Activated gamma-delta T cell treated with anti-CD3 and anti-CD28 coated beads, Interleukin-2, amount 50 U/mL, for 16 hours (primary cell): ENCODE data around the gene PCCA.
"Not testable (repeated sequence)": the region's sequence is repeated elsewhere in the genome, so short reads cannot be mapped to it uniquely, and the experiment has no call there.

Experiments used
- DNase-seq: peaks from one replicate; pipeline ENCODE4 v3.0.0-alpha.2; 2020; ENCODE audit warnings: low read depth

The PCCA gene

DNA sequence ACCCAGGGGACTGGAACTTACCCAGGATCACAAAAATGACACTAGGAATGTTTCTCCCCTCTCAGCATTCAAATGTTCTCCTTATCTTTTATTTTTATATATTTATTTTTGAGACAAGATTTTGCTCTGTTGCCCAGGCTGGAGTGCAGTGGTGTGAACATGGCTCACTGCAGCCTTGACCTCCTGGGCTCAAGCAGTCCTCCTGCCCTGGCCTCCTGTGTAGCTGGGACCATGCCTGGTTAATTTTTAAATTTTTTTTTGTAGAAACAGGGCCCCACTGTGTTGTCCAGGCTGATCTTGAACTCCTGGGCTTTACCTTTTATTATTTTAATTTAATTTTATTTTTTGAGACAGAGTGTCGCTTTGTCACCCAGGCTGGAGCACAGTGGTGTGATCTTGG lies 108.2 kb downstream of the PCCA start:
- no peak for DNase-seq

DNA sequence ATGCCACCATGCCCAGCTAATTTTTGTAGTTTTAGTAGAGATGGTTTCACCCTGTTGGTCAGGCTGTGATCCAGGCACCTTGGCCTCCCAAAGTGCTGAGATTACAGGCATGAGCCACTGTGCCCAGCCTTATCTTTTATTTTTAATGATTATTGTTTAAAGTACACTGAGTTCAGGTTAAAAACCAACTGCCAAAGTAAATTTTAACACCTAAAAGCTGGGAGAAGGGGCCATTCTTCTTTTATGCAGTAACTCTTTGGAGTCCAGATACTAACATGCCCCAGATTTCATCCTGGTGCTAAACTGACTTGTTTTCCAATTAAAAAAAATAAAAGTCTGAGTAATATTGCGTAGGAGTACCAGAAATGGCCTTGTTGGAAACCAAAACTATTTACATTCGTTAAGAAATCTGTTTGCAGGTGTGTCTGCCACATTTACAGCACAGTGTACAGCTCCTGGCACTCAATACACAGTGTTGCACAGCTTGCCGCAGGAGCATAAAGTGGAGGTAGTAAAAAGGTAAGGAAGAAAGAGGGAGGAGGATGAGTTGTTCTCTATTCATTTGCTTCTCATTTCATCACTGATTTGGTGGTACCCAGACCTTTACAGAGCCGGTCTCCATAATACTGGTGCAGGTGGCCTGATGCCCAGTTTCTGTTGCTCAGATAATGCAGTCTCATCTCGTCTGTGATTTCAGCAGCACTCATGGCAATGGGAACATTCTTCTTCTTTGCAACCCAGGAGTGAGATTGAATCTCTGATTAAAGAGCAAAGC lies 108.9 kb downstream of the PCCA start:
- DNase-seq = no peak

DNA sequence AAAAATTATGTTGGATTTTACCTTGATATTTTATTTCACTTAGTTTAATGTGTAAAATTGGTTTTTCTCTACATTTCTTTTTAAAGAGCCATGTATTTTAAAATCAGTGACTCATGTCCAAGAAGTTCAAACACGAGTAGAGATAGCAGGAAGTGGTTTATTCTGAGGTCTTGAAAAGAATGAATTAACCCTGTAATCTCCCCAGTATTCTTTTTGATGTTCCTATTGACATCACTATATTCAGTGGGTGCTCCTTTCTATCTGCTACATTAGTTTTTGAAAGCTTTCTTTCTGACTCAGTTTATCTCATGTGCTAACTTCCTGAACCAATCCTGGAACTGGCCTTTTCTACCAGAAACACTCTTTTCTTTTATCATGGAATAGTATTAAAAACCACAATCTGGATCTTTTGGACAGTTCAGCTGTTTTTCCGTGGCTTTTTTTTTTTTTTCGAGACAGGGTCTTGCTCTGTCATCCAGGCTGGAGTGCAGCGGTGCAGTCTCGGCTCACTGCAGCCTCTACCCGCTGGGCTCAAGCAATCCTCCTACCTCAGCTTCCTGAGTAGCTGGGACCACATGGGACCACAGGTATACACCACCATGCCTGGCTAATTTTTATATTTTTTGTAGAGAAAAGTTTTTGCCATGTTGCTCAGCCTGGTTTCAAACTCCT lies 114.9 kb downstream of the PCCA start:
- no peak for DNase-seq

- no peak for DNase-seq
These were observed 119.1 kb downstream of the PCCA start for GRCh38 chr13:100208002-100208401.

DNA sequence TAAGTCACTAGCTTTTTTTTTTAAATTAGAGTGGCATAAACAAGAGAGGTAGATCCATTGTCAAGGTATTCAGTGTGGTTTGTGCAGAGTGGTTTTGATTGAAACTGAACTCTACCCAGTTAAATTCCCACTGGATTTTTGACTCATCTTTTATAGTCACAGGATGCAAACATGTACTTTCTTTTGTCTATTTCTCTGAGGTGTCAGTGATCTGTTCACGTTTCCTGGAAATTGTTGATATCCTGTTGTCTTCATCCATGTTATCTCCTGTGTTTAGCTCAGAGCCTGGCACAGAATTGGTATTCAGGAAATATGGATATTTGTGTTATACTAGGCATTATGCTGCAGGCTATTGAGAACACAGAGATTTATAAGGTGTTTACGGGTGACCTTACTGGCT lies 119.7 kb downstream of the PCCA start:
- no peak for DNase-seq

GRCh38 chr13:100209857-100210825 lies 121.2 kb downstream of the PCCA start:
- DNase-seq = no peak

- DNase-seq = no peak
These were observed 122.3 kb downstream of the PCCA start for GRCh38 chr13:100211016-100211710.

DNA sequence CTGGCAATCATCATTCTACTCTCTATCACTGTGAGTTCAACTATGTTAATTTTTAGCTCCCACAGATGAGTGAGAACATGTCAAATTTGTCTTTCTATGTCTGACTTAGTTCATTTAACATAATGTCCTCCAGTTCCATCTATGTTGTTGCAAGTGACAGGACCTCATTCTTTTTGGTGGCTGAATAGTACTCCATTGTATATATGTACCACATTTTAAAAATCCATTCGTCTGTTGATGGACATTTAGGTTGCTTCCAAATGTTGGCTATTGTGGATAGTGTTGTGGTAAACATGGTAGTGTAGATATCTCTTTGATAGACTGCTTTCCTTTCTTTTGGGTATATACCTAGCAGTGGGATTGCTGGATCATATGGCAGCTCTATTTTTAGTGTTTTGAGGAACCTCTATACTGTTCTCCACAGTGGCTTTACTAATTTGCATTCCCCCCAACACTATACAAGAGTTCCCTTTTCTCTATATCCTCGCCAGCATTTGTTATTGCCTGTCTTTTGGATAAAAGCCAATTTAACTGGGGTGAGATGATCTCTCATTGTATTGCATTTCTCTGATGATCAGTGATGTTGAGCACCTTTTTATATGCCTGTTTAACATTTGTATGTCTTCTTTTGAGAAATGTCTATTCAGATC lies 124.1 kb downstream of the PCCA start:
- DNase-seq = no peak

DNA sequence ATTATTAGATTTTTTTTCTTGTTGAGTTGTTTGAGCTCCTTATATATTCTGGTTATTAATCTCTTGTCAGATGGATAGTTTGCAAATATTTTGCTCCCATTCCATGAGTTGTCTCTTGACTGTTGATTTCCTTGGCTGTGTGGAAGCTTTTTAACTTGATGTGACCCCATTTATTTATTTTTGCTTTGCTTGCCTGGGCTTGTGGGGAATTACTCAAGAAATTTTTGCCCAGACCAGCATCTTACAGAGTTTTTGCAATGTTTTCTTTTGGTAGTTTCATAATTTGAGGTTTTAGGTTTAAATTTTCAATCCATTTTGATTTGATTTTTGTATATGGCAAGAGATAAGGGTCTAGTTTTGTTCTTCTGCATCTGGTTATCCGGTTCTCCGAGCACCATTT lies 124.7 kb downstream of the PCCA start:
- no peak for DNase-seq

GRCh38 chr13:100214886-100215285 lies 126.0 kb downstream of the PCCA start:
- DNase-seq = no peak

DNA sequence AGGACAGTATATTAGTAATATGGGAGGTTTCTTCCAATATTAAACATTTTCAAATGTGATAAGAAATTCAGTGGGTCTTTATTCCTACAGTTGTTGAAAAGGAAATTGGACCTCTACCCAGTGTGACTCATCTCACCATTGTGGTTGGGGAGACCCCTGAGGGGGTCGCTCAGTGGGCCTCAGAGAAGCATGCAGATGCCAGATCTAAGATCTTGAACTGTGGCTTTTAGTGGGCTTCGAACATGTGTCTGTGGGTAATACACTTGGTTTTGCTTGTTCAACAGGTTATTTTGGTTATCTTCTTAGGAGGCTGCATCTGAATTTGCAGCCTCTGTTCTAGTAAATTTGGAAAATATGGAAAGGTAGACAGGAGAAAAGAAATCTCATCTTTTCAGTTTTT lies 132.3 kb downstream of the PCCA start:
- no peak for DNase-seq

GRCh38 chr13:100223966-100224530 lies 135.2 kb downstream of the PCCA start:
- DNase-seq = not testable (repeated sequence)

DNA sequence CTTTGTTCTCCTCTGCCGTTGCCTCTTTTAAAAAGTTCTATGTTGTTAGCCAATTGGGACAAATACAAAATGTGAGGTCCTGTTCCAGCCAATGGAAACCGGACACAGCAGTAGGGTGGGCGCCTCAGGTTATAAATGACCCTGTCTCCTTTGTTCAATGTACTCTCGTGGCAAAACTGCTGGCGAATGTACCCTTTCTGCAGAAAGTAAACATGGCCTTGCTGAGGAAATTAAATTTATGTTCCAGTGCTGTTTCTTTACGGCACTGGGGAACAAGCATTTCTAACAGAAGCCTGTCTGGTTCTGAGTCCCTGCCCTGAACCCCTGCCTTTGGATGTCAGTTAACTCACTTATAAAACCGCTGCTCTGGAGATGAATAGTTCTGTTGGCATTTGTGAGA lies 140.7 kb downstream of the PCCA start:
- DNase-seq = no peak

DNA sequence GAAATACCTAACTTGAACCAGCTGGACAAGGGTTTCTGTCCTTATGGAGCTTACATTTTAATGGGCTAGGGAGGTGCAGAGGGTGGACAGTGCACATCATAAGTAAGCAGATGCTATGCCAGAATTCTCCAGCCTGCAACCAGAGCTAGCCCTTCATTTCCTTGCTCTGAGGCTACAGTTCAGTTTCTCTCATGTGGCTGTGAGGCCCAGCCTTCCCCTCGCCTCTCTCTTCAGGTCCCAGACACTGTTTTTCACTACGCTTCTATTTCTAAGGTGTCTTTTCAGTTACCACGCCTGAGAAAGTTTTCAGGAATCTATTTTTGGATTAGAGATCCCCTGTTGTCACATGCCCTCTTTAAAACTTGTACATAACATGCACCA lies 141.9 kb downstream of the PCCA start:
- DNase-seq = no peak

DNA sequence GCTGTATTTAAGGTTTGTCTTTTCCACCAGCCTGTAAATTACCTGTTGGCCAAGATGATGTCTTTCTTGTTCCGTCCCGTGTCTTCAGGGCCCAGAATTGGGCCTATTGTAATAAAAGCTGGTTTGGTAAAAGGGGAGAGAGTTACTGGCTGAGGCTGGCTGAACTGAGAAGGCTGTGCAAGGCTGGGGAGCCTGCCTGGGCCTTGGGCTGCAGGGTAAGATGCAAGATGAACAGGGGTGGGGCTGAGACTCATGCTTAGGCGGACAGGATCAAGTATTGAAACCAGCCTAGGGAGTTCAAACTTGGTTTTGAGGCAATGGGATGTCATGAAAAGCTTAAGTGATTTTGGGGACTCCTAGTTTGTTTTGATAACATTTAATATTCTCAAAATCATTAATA lies 142.3 kb downstream of the PCCA start:
- DNase-seq = no peak

- no peak for DNase-seq
These were observed 145.1 kb downstream of the PCCA start for GRCh38 chr13:100234006-100234405.

GRCh38 chr13:100234524-100235136 lies 145.7 kb downstream of the PCCA start:
- DNase-seq = no peak

- DNase-seq = no peak
These were observed 146.5 kb downstream of the PCCA start for GRCh38 chr13:100235311-100235901.

DNA sequence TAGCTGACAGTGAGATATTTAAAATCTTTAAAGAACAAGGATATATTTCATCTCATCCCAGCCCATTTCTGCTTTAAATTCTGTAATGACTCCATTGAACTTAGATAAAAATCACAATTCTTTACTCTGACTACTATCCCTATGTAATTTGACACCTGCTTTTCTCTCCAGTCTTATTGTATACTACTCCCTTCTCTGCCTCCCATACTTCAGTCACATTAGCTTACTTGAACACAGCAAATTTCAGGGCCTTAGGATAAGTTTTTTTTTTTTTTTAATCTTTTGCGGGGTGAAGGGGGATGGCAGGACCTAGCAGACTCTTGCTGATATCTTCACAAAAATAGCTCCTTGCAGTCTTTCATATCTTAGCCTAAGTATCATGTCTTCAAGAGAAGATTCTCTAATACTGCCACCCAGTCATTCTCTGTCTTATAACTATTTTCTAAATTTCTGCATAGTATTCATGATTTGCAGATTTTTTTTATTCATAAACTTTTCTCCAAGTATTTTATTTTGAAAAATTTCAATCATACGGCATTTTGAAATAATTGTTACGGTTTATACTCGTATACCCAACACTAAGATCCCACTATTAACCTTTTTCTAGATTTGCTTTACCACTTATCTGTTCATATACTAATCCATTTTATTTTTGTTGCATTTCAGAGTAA lies 151.4 kb downstream of the PCCA start:
- no peak for DNase-seq

DNA sequence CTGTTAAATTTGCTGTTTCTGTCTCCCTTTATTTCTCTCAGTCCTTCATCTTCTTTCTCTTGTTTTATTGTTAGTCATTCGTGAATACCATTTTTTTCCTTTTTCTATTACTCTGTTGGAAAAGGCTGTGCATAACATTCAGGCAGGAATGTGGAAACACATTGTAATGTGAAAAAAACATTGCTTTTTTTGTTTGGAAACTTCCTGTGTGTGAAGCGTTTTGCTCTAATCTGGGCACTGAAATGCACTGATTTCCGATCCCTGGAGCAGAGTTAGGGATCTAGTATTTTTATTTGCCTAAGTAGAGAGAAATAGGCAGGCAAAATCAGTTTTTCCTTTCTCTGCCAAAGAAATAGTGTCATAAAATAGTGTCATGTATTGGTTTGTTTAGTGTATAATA lies 155.5 kb downstream of the PCCA start:
- no peak for DNase-seq
